ENCODE measurements around the gene ZSWIM7. TPM values are rescaled to one million over a fixed set of nuclear protein-coding genes. Genes with fewer than 3 reads are reported as not detected.

Gene ZSWIM7
- total RNA-seq, 3 donors from 2014 or later (not counting 1 experiment from before 2014, with no cell fraction given) = 14.6 to 19.0 (median 16.3) TPM

GRCh38 chr17:16036261-16036660, 36.8 kb upstream of the ZSWIM7 start:
- Mint-ChIP-seq H3K4me3 (no peak overlapping the region), H3K36me3 (peaks cover 8% of the 10 kb centered on the region), H3K9me3 (no peaks in the 10 kb centered on the region), H3K27me3 (ENCODE audit: low read depth in 2 of 2) (no peaks in the 10 kb centered on the region), H3K4me1 (peaks cover 0 to 12% of the 10 kb centered on the region in 2 donors), H3K27ac (peak overlapping the region; percentile 21 to 77)
- no peak overlapping the region for H3K4me3 ChIP-seq (ENCODE audit: low read length)
- 92% methylated on average over 2 of the region's 2 CpGs for WGBS (ENCODE audit: insufficient coverage)
- ATAC-seq = no peak
- no peaks in the 10 kb centered on the region for H3K27me3 ChIP-seq (ENCODE audit: control insufficient read depth, insufficient read depth, low read length)
- no peaks in the 10 kb centered on the region for H3K9me3 ChIP-seq (ENCODE audit: control insufficient read depth, insufficient read depth, low read length)
- H3K4me1 ChIP-seq (ENCODE audit: control insufficient read depth, insufficient read depth, low read length) = no peaks in the 10 kb centered on the region
- peaks cover 73% of the 10 kb centered on the region for H3K36me3 ChIP-seq (ENCODE audit: control insufficient read depth, insufficient read depth, low read length)
- intact Hi-C loops (cut with micrococcal nuclease) = no loop called here
- no peak for DNase-seq
- no peak for TF ChIP-seq CTCF (IDR thresholded peaks at IDR 0.05)
- H3K27ac ChIP-seq (ENCODE audit: low read length) = no peak overlapping the region

GRCh38 chr17:16033729-16034349, 34.3 kb upstream of the ZSWIM7 start:
- intact Hi-C loops (cut with micrococcal nuclease) = no loop called here
- WGBS (ENCODE audit: insufficient coverage) = 92% methylated on average over 7 of the region's 7 CpGs
- Mint-ChIP-seq H3K4me3 (no peak overlapping the region), H3K4me1 (peaks cover 0 to 12% of the 10 kb centered on the region in 2 donors), H3K9me3 (no peaks in the 10 kb centered on the region), H3K27me3 (ENCODE audit: low read depth in 2 of 2) (no peaks in the 10 kb centered on the region), H3K36me3 (peaks cover 8% of the 10 kb centered on the region), H3K27ac (peak overlapping the region in 1 of 2 donors; percentile 16)
- ATAC-seq (no peak), DNase-seq (no peak)
- Histone ChIP-seq H3K27ac (ENCODE audit: low read length) (no peak overlapping the region), H3K4me3 (ENCODE audit: low read length) (no peak overlapping the region), H3K36me3 (ENCODE audit: control insufficient read depth, insufficient read depth, low read length) (peaks cover 77% of the 10 kb centered on the region), H3K9me3 (ENCODE audit: control insufficient read depth, insufficient read depth, low read length) (no peaks in the 10 kb centered on the region), H3K27me3 (ENCODE audit: control insufficient read depth, insufficient read depth, low read length) (no peaks in the 10 kb centered on the region), H3K4me1 (ENCODE audit: control insufficient read depth, insufficient read depth, low read length) (no peaks in the 10 kb centered on the region)
- TF ChIP-seq CTCF (IDR thresholded peaks at IDR 0.05) = no peak

- Mint-ChIP-seq H3K9me3 (no peaks in the 10 kb centered on the region), H3K4me3 (no peak overlapping the region), H3K27me3 (ENCODE audit: low read depth in 2 of 2) (no peaks in the 10 kb centered on the region), H3K27ac (peak overlapping the region; percentile 56 to 57), H3K36me3 (peaks cover 15% of the 10 kb centered on the region), H3K4me1 (peaks cover 0 to 11% of the 10 kb centered on the region in 2 donors)
- H3K27me3 ChIP-seq (ENCODE audit: control insufficient read depth, insufficient read depth, low read length) = no peaks in the 10 kb centered on the region
- H3K4me3 ChIP-seq (ENCODE audit: low read length) = no peak overlapping the region
- no peaks in the 10 kb centered on the region for H3K9me3 ChIP-seq (ENCODE audit: control insufficient read depth, insufficient read depth, low read length)
- no peaks in the 10 kb centered on the region for H3K4me1 ChIP-seq (ENCODE audit: control insufficient read depth, insufficient read depth, low read length)
- DNase-seq = peak in 1 of 2 donors; percentile 26
- no peak overlapping the region for H3K27ac ChIP-seq (ENCODE audit: low read length)
- TF ChIP-seq CTCF (IDR thresholded peaks at IDR 0.05) = no peak
- peaks cover 91% of the 10 kb centered on the region for H3K36me3 ChIP-seq (ENCODE audit: control insufficient read depth, insufficient read depth, low read length)
- peak in 2 of 3 donors; percentile 63 to 75 for ATAC-seq
- WGBS (ENCODE audit: insufficient coverage) = 51% methylated on average over 3 of the region's 5 CpGs
- intact Hi-C loops (cut with micrococcal nuclease) = no loop called here
Observed at GRCh38 chr17:16027708-16028584, 28.4 kb upstream of the ZSWIM7 start.
